HUES48 (cell line): ENCODE measurements around the gene MRPS7.
"Not testable (repeated sequence)": the region's sequence is repeated elsewhere in the genome, so short reads cannot be mapped to it uniquely, and the experiment has no call there.

Experiments used
- H3K27ac ChIP-seq: one replicate; pipeline ENCODE4 v1.7.0; 2013; ENCODE audit warnings: low read depth, low read length, inconsistent platforms
- H3K27me3 ChIP-seq: 2 replicates; pipeline ENCODE4 v1.6.1; 2013; ENCODE audit warnings: mild to moderate bottlenecking, low read length; ENCODE audit not compliant: control insufficient read depth, insufficient read depth
- H3K36me3 ChIP-seq: 2 replicates; pipeline ENCODE4 v1.6.1; 2013; ENCODE audit warnings: low read length; ENCODE audit not compliant: control insufficient read depth, insufficient read depth
- H3K4me1 ChIP-seq: 2 replicates; pipeline ENCODE4 v1.6.1; 2013; ENCODE audit warnings: mild to moderate bottlenecking, low read length; ENCODE audit not compliant: control insufficient read depth, insufficient read depth
- H3K4me3 ChIP-seq: 2 replicates; pipeline ENCODE4 v1.5.1; 2013; ENCODE audit warnings: mild to moderate bottlenecking, low read depth, low read length
- H3K9ac ChIP-seq: 2 replicates; pipeline ENCODE4 v1.6.1; 2013; ENCODE audit warnings: mild to moderate bottlenecking, low read depth, low read length, moderate library complexity
- H3K9me3 ChIP-seq: 2 replicates; pipeline ENCODE4 v1.6.1; 2013; ENCODE audit warnings: low read length; ENCODE audit not compliant: control insufficient read depth, insufficient read depth

The MRPS7 gene

GRCh38 chr17:75271955-75272847, 10.5 kb downstream of the MRPS7 start:
- Histone ChIP-seq H3K4me1 (peaks cover 5% of the 10 kb centered on the region; the same call in 1 of the 2 replicates), H3K27me3 (no peaks in the 10 kb centered on the region), H3K9me3 (no peaks in the 10 kb centered on the region), H3K36me3 (peaks cover 23% of the 10 kb centered on the region), H3K9ac (no peak overlapping the region), H3K27ac (no peak overlapping the region), H3K4me3 (peak overlapping the region; percentile 94)

GRCh38 chr17:75272848-75273184, 11.1 kb downstream of the MRPS7 start:
- H3K36me3 ChIP-seq = peaks cover 25% of the 10 kb centered on the region
- peaks cover 3% of the 10 kb centered on the region; the same call in 1 of the 2 replicates for H3K4me1 ChIP-seq
- H3K27ac ChIP-seq = no peak overlapping the region
- H3K9ac ChIP-seq = no peak overlapping the region
- no peak overlapping the region for H3K4me3 ChIP-seq
- no peaks in the 10 kb centered on the region for H3K9me3 ChIP-seq
- H3K27me3 ChIP-seq = no peaks in the 10 kb centered on the region

GRCh38 chr17:75273977-75274708, 12.5 kb downstream of the MRPS7 start:
- no peak overlapping the region for H3K9ac ChIP-seq
- no peaks in the 10 kb centered on the region for H3K9me3 ChIP-seq
- H3K4me3 ChIP-seq = no peak overlapping the region
- no peaks in the 10 kb centered on the region for H3K4me1 ChIP-seq
- H3K27ac ChIP-seq = no peak overlapping the region
- no peaks in the 10 kb centered on the region for H3K27me3 ChIP-seq
- peaks cover 29% of the 10 kb centered on the region for H3K36me3 ChIP-seq

- H3K27me3 ChIP-seq = no peaks in the 10 kb centered on the region
- no peak overlapping the region for H3K4me3 ChIP-seq
- H3K9ac ChIP-seq = no peak overlapping the region
- H3K9me3 ChIP-seq = no peaks in the 10 kb centered on the region
- no peaks in the 10 kb centered on the region for H3K4me1 ChIP-seq
- peaks cover 37% of the 10 kb centered on the region for H3K36me3 ChIP-seq
- no peak overlapping the region for H3K27ac ChIP-seq
These were observed 16.0 kb downstream of the MRPS7 start for GRCh38 chr17:75277664-75278071.

GRCh38 chr17:75280189-75280588, 18.5 kb downstream of the MRPS7 start:
- not testable (repeated sequence) for H3K27ac ChIP-seq, H3K27me3 ChIP-seq, H3K9me3 ChIP-seq, H3K4me3 ChIP-seq, H3K9ac ChIP-seq, H3K4me1 ChIP-seq
- H3K36me3 ChIP-seq = peaks cover 30% of the 10 kb centered on the region

GRCh38 chr17:75285123-75285522, 23.4 kb downstream of the MRPS7 start:
- H3K9me3 ChIP-seq = no peaks in the 10 kb centered on the region
- H3K9ac ChIP-seq = no peak overlapping the region
- no peaks in the 10 kb centered on the region for H3K27me3 ChIP-seq
- H3K4me1 ChIP-seq = peaks cover 3% of the 10 kb centered on the region; the same call in 1 of the 2 replicates
- H3K4me3 ChIP-seq = no peak overlapping the region
- H3K36me3 ChIP-seq = peaks cover 34% of the 10 kb centered on the region
- H3K27ac ChIP-seq = no peak overlapping the region

- H3K9me3 ChIP-seq = no peaks in the 10 kb centered on the region
- no peaks in the 10 kb centered on the region for H3K27me3 ChIP-seq
- H3K27ac ChIP-seq = no peak overlapping the region
- peaks cover 3% of the 10 kb centered on the region; the same call in 1 of the 2 replicates for H3K4me1 ChIP-seq
- peaks cover 26% of the 10 kb centered on the region for H3K36me3 ChIP-seq
- H3K9ac ChIP-seq = no peak overlapping the region
- no peak overlapping the region for H3K4me3 ChIP-seq
These were observed 25.5 kb downstream of the MRPS7 start for GRCh38 chr17:75287221-75287620.

GRCh38 chr17:75288359-75288758, 26.7 kb downstream of the MRPS7 start:
- Histone ChIP-seq H3K9me3 (no peaks in the 10 kb centered on the region), H3K4me1 (peaks cover 3% of the 10 kb centered on the region; the same call in 1 of the 2 replicates), H3K9ac (no peak overlapping the region), H3K27ac (no peak overlapping the region), H3K36me3 (peaks cover 20% of the 10 kb centered on the region), H3K27me3 (no peaks in the 10 kb centered on the region), H3K4me3 (peak overlapping the region; percentile 96)

GRCh38 chr17:75288770-75289114, 27.1 kb downstream of the MRPS7 start:
- no peak overlapping the region for H3K27ac ChIP-seq

GRCh38 chr17:75289115-75289831, 27.6 kb downstream of the MRPS7 start, which contains the start of gene SLC25A19:
Gene SLC25A19, minus strand, starts transcription at chr17:75289433. Its CDS starts 2,669 bp downstream, at chr17:75286764.
- peaks cover 3% of the 10 kb centered on the region; the same call in 1 of the 2 replicates for H3K4me1 ChIP-seq
- peak within 1 kb of the TSS; percentile 70 for H3K9ac ChIP-seq
- no peaks in the 10 kb centered on the region for H3K9me3 ChIP-seq
- H3K27ac ChIP-seq = peak within 1 kb of the TSS; percentile 6
- H3K4me3 ChIP-seq = peak within 1 kb of the TSS; percentile 96
- peaks cover 17% of the 10 kb centered on the region for H3K36me3 ChIP-seq
- H3K27me3 ChIP-seq = no peaks in the 10 kb centered on the region

More at GRCh38 chr17:75288770-75289114, 27.1 kb downstream of the MRPS7 start:
- H3K27me3 ChIP-seq = no peaks in the 10 kb centered on the region
- peak overlapping the region; percentile 96 for H3K4me3 ChIP-seq
- H3K9me3 ChIP-seq = no peaks in the 10 kb centered on the region
- H3K36me3 ChIP-seq = peaks cover 17% of the 10 kb centered on the region
- peak overlapping the region; percentile 70 for H3K9ac ChIP-seq
- peaks cover 3% of the 10 kb centered on the region; the same call in 1 of the 2 replicates for H3K4me1 ChIP-seq
